SK-N-SH treated with all-trans-retinoic acid at 6 μM for 48 hours (cell line): ENCODE measurements around the gene MARCHF9.
A peak's percentile ranks its signal among the peaks of the same experiment; 100 is the strongest.

Source experiments
- ATAC-seq: fragments of 200-7000 bp; cut with Tn5 transposase; 3 replicates; pipeline ENCODE4 v1.9.1; 2020; ENCODE audit warnings: mild to moderate bottlenecking, moderate library complexity
- ARNTL ChIP-seq: fragments of 450-650 bp; formaldehyde crosslinking; IDR thresholded peaks from 2 replicates; pipeline ENCODE4 v1.5.0; 2020; ENCODE audit warnings: low read depth, mild to moderate bottlenecking, moderate library complexity, borderline replicate concordance
- BACH2 ChIP-seq: fragments of 250-450 bp; sonication (Bioruptor Pico); IDR thresholded peaks from 2 replicates; pipeline ENCODE4 v1.9.0; 2021; ENCODE audit warnings: mild to moderate bottlenecking, borderline replicate concordance
- CREB5 ChIP-seq: fragments of 250-450 bp; sonication (Bioruptor Pico); IDR thresholded peaks from 2 replicates; pipeline ENCODE4 v1.5.1; 2020; ENCODE audit warnings: low read depth, mild to moderate bottlenecking, moderate library complexity
- CSDC2 ChIP-seq: fragments of 250-450 bp; sonication (Bioruptor Pico); IDR thresholded peaks from 2 replicates; pipeline ENCODE4 v1.5.0; 2020; ENCODE audit warnings: mild to moderate bottlenecking, moderate library complexity
- CSRNP3 ChIP-seq: fragments of 250-450 bp; sonication (Bioruptor Pico); IDR thresholded peaks from 2 replicates; pipeline ENCODE4 v1.5.1; 2021; ENCODE audit warnings: mild to moderate bottlenecking, moderate library complexity
- ESRRG ChIP-seq: fragments of 250-450 bp; sonication (Bioruptor Pico); IDR thresholded peaks from 2 replicates; pipeline ENCODE4 v1.6.1; 2021; ENCODE audit warnings: mild to moderate bottlenecking
- ISL1 ChIP-seq: fragments of 250-450 bp; sonication (Bioruptor Pico); IDR thresholded peaks from 2 replicates; pipeline ENCODE4 v2.1.2; 2022; ENCODE audit warnings: mild to moderate bottlenecking, moderate library complexity
- OSR1 ChIP-seq: fragments of 250-450 bp; sonication (Bioruptor Pico); IDR thresholded peaks from 2 replicates; pipeline ENCODE4 v1.8.0; 2022; ENCODE audit warnings: moderate library complexity, mild to moderate bottlenecking, inconsistent platforms
- PATZ1 ChIP-seq: fragments of 250-450 bp; sonication (Bioruptor Pico); IDR thresholded peaks from 2 replicates; pipeline ENCODE4 v1.8.0; 2020; ENCODE audit warnings: mild to moderate bottlenecking, moderate library complexity, borderline replicate concordance
- POU6F1 ChIP-seq: fragments of 250-450 bp; sonication (Bioruptor Pico); IDR thresholded peaks from 2 replicates; pipeline ENCODE4 v1.8.0; 2021; ENCODE audit warnings: low read depth, mild to moderate bottlenecking, moderate library complexity, borderline replicate concordance
- PPARA ChIP-seq: fragments of 250-450 bp; sonication (Bioruptor Pico); IDR thresholded peaks from 2 replicates; pipeline ENCODE4 v1.5.0; 2020; ENCODE audit warnings: mild to moderate bottlenecking, borderline replicate concordance
- RARB ChIP-seq: fragments of 250-450 bp; sonication (Bioruptor Pico); IDR thresholded peaks from 2 replicates; pipeline ENCODE4 v1.8.0; 2021; ENCODE audit warnings: mild to moderate bottlenecking, moderate library complexity
- SNAI2 ChIP-seq: fragments of 250-450 bp; sonication (Bioruptor Pico); IDR thresholded peaks from 2 replicates; pipeline ENCODE4 v1.5.0; 2020; ENCODE audit warnings: mild to moderate bottlenecking, moderate library complexity
- TOX ChIP-seq: fragments of 250-450 bp; sonication (Bioruptor Pico); IDR thresholded peaks from 2 replicates; pipeline ENCODE4 v1.8.0; 2021; ENCODE audit warnings: mild to moderate bottlenecking, moderate library complexity, borderline replicate concordance
- TSHZ2 ChIP-seq: fragments of 250-450 bp; sonication (Bioruptor Pico); IDR thresholded peaks from 2 replicates; pipeline ENCODE4 v1.5.0; 2020; ENCODE audit warnings: mild to moderate bottlenecking, moderate library complexity
- ZC3H10 ChIP-seq: fragments of 250-450 bp; sonication (Bioruptor Pico); IDR thresholded peaks from 2 replicates; pipeline ENCODE4 v1.5.1; 2021; ENCODE audit warnings: mild to moderate bottlenecking, moderate library complexity
- ZFP30 ChIP-seq: fragments of 450-650 bp; formaldehyde crosslinking; IDR thresholded peaks from 2 replicates; pipeline ENCODE4 v1.5.0; 2022; ENCODE audit warnings: mild to moderate bottlenecking, moderate library complexity
- ZNF70 ChIP-seq: fragments of 450-650 bp; formaldehyde crosslinking; IDR thresholded peaks from 2 replicates; pipeline ENCODE4 v1.5.0; 2020; ENCODE audit warnings: mild to moderate bottlenecking, moderate library complexity
- ZNF8 ChIP-seq: fragments of 450-650 bp; formaldehyde crosslinking; IDR thresholded peaks from 2 replicates; pipeline ENCODE4 v1.5.0; 2020; ENCODE audit warnings: mild to moderate bottlenecking, moderate library complexity

The MARCHF9 gene

GRCh38 chr12:57783861-57784260, 29.0 kb downstream of the MARCHF9 start (continued):
- TF ChIP-seq TSHZ2 (CRISPR knock-in tag), result no peak
- TF ChIP-seq PPARA (CRISPR knock-in tag), result no peak
- no peak for TF ChIP-seq SNAI2 (CRISPR knock-in tag)
- TF ChIP-seq OSR1, result no peak
- no peak for TF ChIP-seq TOX (CRISPR knock-in tag)
- no peak for TF ChIP-seq POU6F1 (CRISPR knock-in tag)
- no peak for TF ChIP-seq ZNF8 (CRISPR knock-in tag)
- TF ChIP-seq ZFP30 (CRISPR knock-in tag), result no peak
- no peak for TF ChIP-seq ARNTL
- TF ChIP-seq BACH2 (CRISPR knock-in tag), result no peak
- TF ChIP-seq, all 23 proteins: peak for 0

- no peak for TF ChIP-seq ZC3H10
- no peak for TF ChIP-seq CSDC2 (CRISPR knock-in tag)
- no peak for TF ChIP-seq ZNF8 (CRISPR knock-in tag)
- no peak for TF ChIP-seq CREB5 (CRISPR knock-in tag)
- TF ChIP-seq ISL1 (CRISPR knock-in tag), result peak; percentile 23; the same call in 1 of the 2 replicates
- no peak for TF ChIP-seq CSRNP3 (CRISPR knock-in tag)
- peak; percentile 74 for ATAC-seq
Observed at GRCh38 chr12:57793920-57794319, 39.0 kb downstream of the MARCHF9 start.

GRCh38 chr12:57795354-57795753, 40.5 kb downstream of the MARCHF9 start:
- ATAC-seq, result no peak

GRCh38 chr12:57796996-57797395, 42.1 kb downstream of the MARCHF9 start:
- TF ChIP-seq ISL1 (CRISPR knock-in tag), result no peak
- no peak for ATAC-seq

More at GRCh38 chr12:57795354-57795753, 40.5 kb downstream of the MARCHF9 start:
- TF ChIP-seq BACH2 (CRISPR knock-in tag) (no peak), CSDC2 (CRISPR knock-in tag) (no peak)

- no peak for ATAC-seq
Observed at GRCh38 chr12:57797933-57798332, 43.0 kb downstream of the MARCHF9 start.

More at GRCh38 chr12:57797933-57798332, 43.0 kb downstream of the MARCHF9 start:
- TF ChIP-seq RARB (CRISPR knock-in tag), result no peak
- TF ChIP-seq PPARA (CRISPR knock-in tag), result no peak
- no peak for TF ChIP-seq TOX (CRISPR knock-in tag)
- no peak for TF ChIP-seq ZNF70 (CRISPR knock-in tag)
- TF ChIP-seq CREB5 (CRISPR knock-in tag), result no peak
- TF ChIP-seq OSR1, result no peak
- TF ChIP-seq ZC3H10, result no peak
- no peak for TF ChIP-seq CSRNP3 (CRISPR knock-in tag)
- TF ChIP-seq ZFP30 (CRISPR knock-in tag), result no peak
- no peak for TF ChIP-seq ESRRG (CRISPR knock-in tag)
- TF ChIP-seq PATZ1 (CRISPR knock-in tag), result no peak
- TF ChIP-seq ISL1 (CRISPR knock-in tag), result no peak
- TF ChIP-seq, all 23 proteins: peak for 0
